H1 (cell line): ENCODE measurements around the gene CACNB2. TPM values are rescaled to one million over a fixed set of nuclear protein-coding genes. Genes with fewer than 3 reads are reported as not detected.

ENCODE experiments used
- CTCF ChIA-PET: fragments of 300-600 bp; sonication (Branson Sonifier 250); formaldehyde crosslinking; loops from one replicate; lab custom pipeline; 2021; ENCODE audit not compliant: partially characterized antibody; lab: Charles Lee
- POLR2A ChIA-PET: fragments of 300-600 bp; sonication (Branson Sonifier 250); formaldehyde crosslinking; loops from one replicate; lab custom pipeline; 2021; ENCODE audit warnings: inconsistent platforms; ENCODE audit not compliant: partially characterized antibody; lab: Charles Lee
- DNase-seq, 2 experiments: peaks; one replicate each; pipeline versions ENCODE4 v3.0.0 to v3.0.0-alpha.2; 2010 to 2022; ENCODE audit warnings: low spot score in 2 of 2, low read depth in 1 of 2, mixed read lengths in 1 of 2
- FAIRE-seq: peaks from 2 replicates; lab custom pipeline; 2011; peaks lifted over from hg19 to GRCh38; lab: Jason Lieb, UNC
- H2AFZ ChIP-seq: 2 replicates; pipeline ENCODE4 v1.8.1; 2012; ENCODE audit warnings: low read length, inconsistent platforms
- H2AK5ac ChIP-seq: 2 replicates; pipeline ENCODE4 v1.6.1; 2013; ENCODE audit warnings: low read depth, low read length
- H2BK120ac ChIP-seq: replicated peaks from 2 replicates; pipeline ENCODE3; 2013; ENCODE audit warnings: low read depth, low read length, inconsistent platforms
- H2BK12ac ChIP-seq: 2 replicates; pipeline ENCODE4 v1.6.1; 2013; ENCODE audit warnings: low read depth, low read length
- H2BK15ac ChIP-seq: 2 replicates; pipeline ENCODE4 v1.6.1; 2013; ENCODE audit warnings: low read length
- H2BK20ac ChIP-seq: 2 replicates; pipeline ENCODE4 v1.6.1; 2013; ENCODE audit warnings: low read length
- H2BK5ac ChIP-seq: 2 replicates; pipeline ENCODE4 v1.6.1; 2013; ENCODE audit warnings: low read depth, low read length
- H3K14ac ChIP-seq: 2 replicates; pipeline ENCODE4 v1.6.1; 2013; ENCODE audit warnings: inconsistent platforms; ENCODE audit not compliant: insufficient read length
- H3K18ac ChIP-seq: 2 replicates; pipeline ENCODE4 v1.6.1; 2013; ENCODE audit warnings: low read length; ENCODE audit errors: extremely low read depth
- H3K23ac ChIP-seq: 2 replicates; pipeline ENCODE4 v1.6.1; 2013; ENCODE audit warnings: inconsistent platforms; ENCODE audit not compliant: insufficient read length
- H3K23me2 ChIP-seq: 2 replicates; pipeline ENCODE4 v1.6.1; 2013; ENCODE audit warnings: low read depth, low read length
- H3K27ac ChIP-seq: 2 replicates; pipeline ENCODE4 v1.6.1; 2011; ENCODE audit warnings: low read depth, low read length, inconsistent platforms
- H3K27me3 ChIP-seq, 4 experiments: replicated peaks in 1 of 4; 1 replicate in 1 of 4; 2 replicates in 3 of 4; pipeline versions ENCODE4 v1.6.1 to v1.8.1; 2011 to 2013; ENCODE audit warnings: low read length in 3 of 4, mild to moderate bottlenecking in 3 of 4, inconsistent platforms in 2 of 4, mixed read lengths in 2 of 4, moderate library complexity in 1 of 4; ENCODE audit not compliant: control insufficient read depth in 3 of 4, insufficient read depth in 3 of 4; ENCODE audit errors: extremely low read depth in 1 of 4
- H3K36me3 ChIP-seq, 4 experiments: 2 replicates each; pipeline versions ENCODE4 v1.6.1 to v1.8.1; 2011 to 2013; ENCODE audit warnings: mild to moderate bottlenecking in 4 of 4, low read length in 3 of 4, moderate library complexity in 2 of 4, control low read depth in 1 of 4, inconsistent platforms in 1 of 4; ENCODE audit not compliant: insufficient read depth in 4 of 4, control insufficient read depth in 2 of 4
- H3K4ac ChIP-seq: replicated peaks from 2 replicates; pipeline ENCODE3; 2013; ENCODE audit warnings: low read length, low read depth, mixed read lengths, inconsistent platforms; ENCODE audit not compliant: insufficient read length
- H3K4me1 ChIP-seq, 4 experiments: replicated peaks in 1 of 4; 1 replicate in 1 of 4; 2 replicates in 3 of 4; pipeline versions ENCODE4 v1.6.1 to v1.8.1; 2011 to 2013; ENCODE audit warnings: low read length in 3 of 4, inconsistent platforms in 2 of 4, mixed read lengths in 1 of 4; ENCODE audit not compliant: insufficient read depth in 4 of 4, control insufficient read depth in 3 of 4
- H3K4me2 ChIP-seq, 2 experiments: 2 replicates each; pipeline versions ENCODE4 v1.6.1 to v1.8.1; 2011 to 2013; ENCODE audit warnings: low read depth in 2 of 2, low read length in 2 of 2, control low read depth in 1 of 2, inconsistent platforms in 1 of 2, mild to moderate bottlenecking in 1 of 2; ENCODE audit not compliant: insufficient read depth in 1 of 2
- H3K4me3 ChIP-seq, 4 experiments: fragments of 200-600, 300-600 bp in 1 of 4; sonication (generic), shearing (Covaris generic), sonication (Bioruptor Twin) in 1 of 4; 2 replicates each; pipeline versions ENCODE4 v1.5.1 to v1.8.1; 2011 to 2016; ENCODE audit warnings: low read length in 4 of 4, low read depth in 3 of 4, control low read depth in 2 of 4, inconsistent platforms in 2 of 4, mild to moderate bottlenecking in 2 of 4, mixed read lengths in 1 of 4, moderate library complexity in 1 of 4; ENCODE audit not compliant: insufficient read depth in 2 of 4; ENCODE audit errors: extremely low read depth in 1 of 4
- H3K56ac ChIP-seq: replicated peaks from 2 replicates; pipeline ENCODE3; 2013; ENCODE audit warnings: low read depth, mild to moderate bottlenecking, mixed read lengths, low read length, inconsistent platforms; ENCODE audit not compliant: insufficient read length
- H3K79me1 ChIP-seq: 2 replicates; pipeline ENCODE4 v1.6.1; 2013; ENCODE audit warnings: low read depth, low read length, control low read depth
- H3K79me2 ChIP-seq, 2 experiments: 2 replicates each; pipeline versions ENCODE4 v1.6.1 to v1.8.1; 2012 to 2013; ENCODE audit warnings: low read length in 2 of 2, mild to moderate bottlenecking in 2 of 2, inconsistent platforms in 1 of 2; ENCODE audit not compliant: insufficient read depth in 2 of 2, control insufficient read depth in 1 of 2
- H3K9ac ChIP-seq, 4 experiments: replicated peaks in 1 of 4; 1 replicate in 1 of 4; 2 replicates in 3 of 4; pipeline versions ENCODE4 v1.6.1 to v1.8.1; 2011 to 2013; ENCODE audit warnings: low read depth in 3 of 4, low read length in 3 of 4, control low read depth in 2 of 4, mild to moderate bottlenecking in 2 of 4, moderate library complexity in 2 of 4, inconsistent platforms in 1 of 4; ENCODE audit errors: extremely low read depth in 1 of 4
- H3K9me3 ChIP-seq, 2 experiments: 2 replicates each; pipeline versions ENCODE4 v1.6.1 to v1.8.1; 2012 to 2013; ENCODE audit warnings: mild to moderate bottlenecking in 2 of 2, moderate library complexity in 2 of 2, control low read depth in 1 of 2, inconsistent platforms in 1 of 2, low read depth in 1 of 2, low read length in 1 of 2, mixed read lengths in 1 of 2; ENCODE audit not compliant: insufficient read depth in 2 of 2
- H4K20me1 ChIP-seq, 2 experiments: replicated peaks in 1 of 2; 2 replicates each; pipeline versions ENCODE3 to v1.8.1; 2011 to 2013; ENCODE audit warnings: inconsistent platforms in 2 of 2, low read length in 2 of 2, mild to moderate bottlenecking in 1 of 2; ENCODE audit not compliant: insufficient read depth in 2 of 2, control insufficient read depth in 1 of 2
- H4K5ac ChIP-seq: 2 replicates; pipeline ENCODE4 v1.6.1; 2013; ENCODE audit warnings: low read length, low read depth, mixed read lengths, inconsistent platforms; ENCODE audit not compliant: insufficient read length
- H4K8ac ChIP-seq: 2 replicates; pipeline ENCODE4 v1.8.0; 2013; ENCODE audit warnings: mild to moderate bottlenecking, moderate library complexity, low read length, inconsistent platforms; ENCODE audit not compliant: insufficient read depth; ENCODE audit errors: extremely low read depth
- H4K91ac ChIP-seq: replicated peaks from 2 replicates; pipeline ENCODE3; 2013; ENCODE audit warnings: low read length, mixed read lengths, inconsistent platforms; ENCODE audit not compliant: insufficient read length
- CEBPB ChIP-seq: IDR thresholded peaks from 2 replicates; pipeline ENCODE4 v1.6.1; 2012; ENCODE audit warnings: low read depth, low read length
- POLR2A ChIP-seq, 2 experiments: IDR thresholded peaks; 1 replicate in 1 of 2; 2 replicates in 1 of 2; pipeline ENCODE4 v1.6.1; 2011; ENCODE audit warnings: low read depth in 2 of 2, low read length in 2 of 2, mild to moderate bottlenecking in 2 of 2; ENCODE audit errors: control extremely low read depth in 1 of 2
- POLR2AphosphoS5 ChIP-seq: IDR thresholded peaks from 2 replicates; pipeline ENCODE4 v1.6.1; 2011; ENCODE audit warnings: low read depth, low read length
- TCF12 ChIP-seq: IDR thresholded peaks from 2 replicates; pipeline ENCODE4 v1.6.1; 2011; ENCODE audit warnings: low read depth, mild to moderate bottlenecking, low read length
- WGBS, 2 experiments: shearing (Covaris generic) in 1 of 2; methylation state at CpG; one replicate each; pipeline versions ENCODE4 v1.1.6 to v1.1.7; 2013 to 2015; ENCODE audit warnings: low lambda C conversion rate in 2 of 2, mixed read lengths in 2 of 2, inconsistent platforms in 1 of 2, low coverage in 1 of 2, missing lambda C conversion rate in 1 of 2; ENCODE audit not compliant: insufficient replicate concordance in 2 of 2, insufficient coverage in 1 of 2, insufficient read length in 1 of 2; ENCODE audit errors: extremely low coverage in 1 of 2, missing lambda C conversion rate in 1 of 2; 5-methylcytosine and 5-hydroxymethylcytosine counted together
- polyA plus RNA-seq, 7 experiments: library from polyadenylated mRNA; depleted of rRNA in 3 of 7; stranded (reverse) in 5 of 7; unstranded in 2 of 7; fragments of >200 nt in 5 of 7; fragments of 200-250 nt in 2 of 7; gene quantifications; 1 replicate in 5 of 7; 2 replicates in 1 of 7; 4 replicates in 1 of 7; pipeline versions ENCODE4 v1.2.1 to v1.2.3, GENCODE V29; 2011 to 2013; ENCODE audit warnings: missing spikeins in 2 of 7, mixed read lengths in 2 of 7
- total RNA-seq: library from RNA; stranded (reverse); fragmentation: NEBNext Ultra II Directional; extraction: Animal tissue kit (Norgen Biotek cat#: 25700); gene quantifications from 2 replicates; pipeline ENCODE4 v1.2.1, GENCODE V29; 2021

Gene CACNB2
- total and polyA plus RNA-seq, 2 of the 8 experiments (the other 6 are each of a cell fraction or from before 2014, with no cell fraction given), result 2.4 to 3.2 TPM

DNA sequence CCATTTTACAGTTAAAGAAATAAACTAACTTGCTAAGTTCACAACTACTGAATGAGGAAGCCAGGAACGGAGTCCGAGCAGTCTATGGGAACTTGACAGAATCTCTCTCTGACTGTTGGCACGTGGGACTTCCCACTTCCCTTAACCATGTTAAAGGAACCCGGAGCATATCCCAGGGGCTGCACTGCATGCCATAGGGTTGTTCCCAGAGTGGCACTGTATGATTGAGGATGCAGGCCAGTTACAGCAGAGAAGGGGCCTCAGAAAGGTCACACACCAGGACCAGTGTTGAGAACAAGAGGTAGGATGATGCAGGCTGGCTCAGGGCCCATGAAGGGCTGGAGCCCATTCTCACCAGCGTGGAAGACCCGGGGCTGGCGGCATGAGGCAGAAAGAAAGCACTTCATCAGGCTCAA lies 309.4 kb downstream of the CACNB2 start:
- Histone ChIP-seq H3K36me3 (no peaks in the 10 kb centered on the region), H3K4ac (no peak overlapping the region), H3K4me2 (no peak overlapping the region), H2BK120ac (no peak overlapping the region), H3K27me3 (no peaks in the 10 kb centered on the region), H2BK12ac (no peak overlapping the region), H3K56ac (no peak overlapping the region), H3K23me2 (no peaks in the 10 kb centered on the region), H2AK5ac (no peak overlapping the region), H4K5ac (no peak overlapping the region), H2BK5ac (no peak overlapping the region), H3K27ac (no peak overlapping the region), H3K4me1 (no peaks in the 10 kb centered on the region), H3K23ac (no peak overlapping the region), H4K91ac (no peak overlapping the region), H3K18ac (no peak overlapping the region), H2AFZ (no peak overlapping the region), H3K9ac (no peak overlapping the region), H2BK20ac (no peak overlapping the region), H3K79me2 (no peaks in the 10 kb centered on the region), H3K4me3 (no peak overlapping the region), H3K9me3 (no peaks in the 10 kb centered on the region), H2BK15ac (no peak overlapping the region), H3K14ac (no peak overlapping the region), H4K8ac (no peak overlapping the region), H4K20me1 (no peaks in the 10 kb centered on the region), H3K79me1 (no peaks in the 10 kb centered on the region)
- 92% methylated on average over 7 of the region's 7 CpGs; no CpG with 5 or more reads in 1 of the 2 experiments for WGBS, 2 experiments
- POLR2A ChIA-PET, result no interaction called here
- DNase-seq, result no peak
- CTCF ChIA-PET, result no interaction called here
- no peak for TF ChIP-seq POLR2AphosphoS5
- no peak for TF ChIP-seq POLR2A (IDR thresholded peaks at IDR 0.05; ENCODE audit: control extremely low read depth in 1 of 2, low read depth in 2 of 2, low read length in 2 of 2)
- no peak for TF ChIP-seq CEBPB
- no peak for TF ChIP-seq TCF12
- FAIRE-seq, result no peak
